Mesothelial cell of epicardium (in vitro differentiated cells): ENCODE measurements around the gene CRACDL. TPM values are rescaled to one million over a fixed set of nuclear protein-coding genes. Genes with fewer than 3 reads are reported as not detected.

Source experiments
- DNase-seq, 2 experiments: peaks; one replicate each; pipeline ENCODE4 v3.0.0; 2021; ENCODE audit warnings: low spot score in 2 of 2; ENCODE audit not compliant: unreplicated experiment in 2 of 2
- H3K27ac Mint-ChIP-seq: 2 replicates; pipeline ENCODE4 v1.8.0; 2021; ENCODE audit warnings: mixed read lengths
- H3K27me3 Mint-ChIP-seq: 2 replicates; pipeline ENCODE4 v1.8.0; 2021; ENCODE audit warnings: low read depth, mixed read lengths
- H3K36me3 Mint-ChIP-seq: 2 replicates; pipeline ENCODE4 v1.8.0; 2021; ENCODE audit warnings: mixed read lengths
- H3K4me1 Mint-ChIP-seq: 2 replicates; pipeline ENCODE4 v1.8.0; 2021; ENCODE audit warnings: mixed read lengths
- H3K4me3 Mint-ChIP-seq: 2 replicates; pipeline ENCODE4 v1.8.0; 2021; ENCODE audit warnings: mild to moderate bottlenecking, moderate library complexity, mixed read lengths
- H3K9me3 Mint-ChIP-seq: 2 replicates; pipeline ENCODE4 v1.8.0; 2021; ENCODE audit warnings: mixed read lengths
- CTCF ChIP-seq: fragments of 200-600 bp; sonication (generic); IDR thresholded peaks from one replicate; pipeline ENCODE4 v1.5.0; 2021; ENCODE audit warnings: antibody characterized with exemption; ENCODE audit not compliant: unreplicated experiment
- total RNA-seq: library from RNA; stranded (reverse); gene quantifications from 3 replicates; pipeline ENCODE4 v1.2.1, GENCODE V29; 2021

Gene CRACDL
- total RNA-seq, 1 donor from 2014 or later = 1.7 TPM

GRCh38 chr2:98924038-98924830, 11.8 kb downstream of the CRACDL start:
- Mint-ChIP-seq H3K9me3 (no peaks in the 10 kb centered on the region), H3K4me3 (no peak overlapping the region), H3K27ac (no peak overlapping the region), H3K4me1 (no peaks in the 10 kb centered on the region), H3K27me3 (peaks cover 28% of the 10 kb centered on the region), H3K36me3 (no peaks in the 10 kb centered on the region)
- no peak for DNase-seq
- TF ChIP-seq CTCF = no peak

- Mint-ChIP-seq H3K4me3 (no peak overlapping the region), H3K27me3 (peaks cover 26% of the 10 kb centered on the region), H3K9me3 (peaks cover 3% of the 10 kb centered on the region), H3K27ac (no peak overlapping the region), H3K36me3 (no peaks in the 10 kb centered on the region), H3K4me1 (no peaks in the 10 kb centered on the region)
- TF ChIP-seq CTCF = no peak
- DNase-seq = no peak
Measured at GRCh38 chr2:98923244-98923940, 12.6 kb downstream of the CRACDL start.

GRCh38 chr2:98921062-98921461, 15.0 kb downstream of the CRACDL start:
- TF ChIP-seq CTCF = no peak
- Mint-ChIP-seq H3K36me3 (no peaks in the 10 kb centered on the region), H3K27ac (no peak overlapping the region), H3K4me3 (no peak overlapping the region), H3K4me1 (no peaks in the 10 kb centered on the region), H3K27me3 (peaks cover 24% of the 10 kb centered on the region), H3K9me3 (peaks cover 3% of the 10 kb centered on the region)
- DNase-seq = no peak

GRCh38 chr2:98917031-98917471, 19.0 kb downstream of the CRACDL start:
- DNase-seq = no peak

GRCh38 chr2:98915751-98916358, 20.2 kb downstream of the CRACDL start:
- TF ChIP-seq CTCF = no peak
- H3K27me3 Mint-ChIP-seq = peaks cover 32% of the 10 kb centered on the region
- H3K36me3 Mint-ChIP-seq = no peaks in the 10 kb centered on the region
- H3K9me3 Mint-ChIP-seq = peaks cover 3% of the 10 kb centered on the region
- DNase-seq = no peak
- H3K27ac Mint-ChIP-seq = no peak overlapping the region
- H3K4me1 Mint-ChIP-seq = peaks cover 3% of the 10 kb centered on the region
- H3K4me3 Mint-ChIP-seq = no peak overlapping the region

More at GRCh38 chr2:98917031-98917471, 19.0 kb downstream of the CRACDL start:
- Mint-ChIP-seq H3K9me3 (peaks cover 3% of the 10 kb centered on the region), H3K4me3 (no peak overlapping the region), H3K36me3 (no peaks in the 10 kb centered on the region), H3K27me3 (peaks cover 34% of the 10 kb centered on the region), H3K4me1 (peaks cover 3% of the 10 kb centered on the region), H3K27ac (no peak overlapping the region)
- TF ChIP-seq CTCF = no peak
